DMS153 (cell line): ENCODE results near the gene MEX3B.
"Not testable (repeated sequence)": the region's sequence is repeated elsewhere in the genome, so short reads cannot be mapped to it uniquely, and the experiment has no call there.

Source experiments
- DNase-seq: peaks from one replicate; lab custom pipeline; 2025; lab: John Stamatoyannopoulos, UW

The MEX3B gene

DNA sequence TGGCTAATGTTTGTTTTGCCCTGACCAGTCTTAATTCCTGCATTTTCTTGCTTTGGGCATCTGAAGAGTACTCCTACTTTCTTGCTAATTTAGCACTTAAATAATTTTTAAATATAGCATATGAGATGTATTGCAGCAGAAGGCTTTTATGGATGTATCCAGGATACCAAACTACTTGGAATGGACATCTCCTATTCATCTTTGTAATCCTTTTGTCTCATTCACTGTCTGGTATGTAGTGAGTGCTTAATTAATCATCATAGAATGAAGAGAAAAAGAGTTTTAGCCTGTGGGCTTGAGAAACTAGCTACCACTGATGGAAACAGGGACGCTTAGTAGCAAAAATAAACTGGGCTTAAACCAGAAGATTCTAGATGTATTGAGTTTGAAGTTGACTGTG is 40.6 kb downstream of the MEX3B start:
- no peak for DNase-seq

DNA sequence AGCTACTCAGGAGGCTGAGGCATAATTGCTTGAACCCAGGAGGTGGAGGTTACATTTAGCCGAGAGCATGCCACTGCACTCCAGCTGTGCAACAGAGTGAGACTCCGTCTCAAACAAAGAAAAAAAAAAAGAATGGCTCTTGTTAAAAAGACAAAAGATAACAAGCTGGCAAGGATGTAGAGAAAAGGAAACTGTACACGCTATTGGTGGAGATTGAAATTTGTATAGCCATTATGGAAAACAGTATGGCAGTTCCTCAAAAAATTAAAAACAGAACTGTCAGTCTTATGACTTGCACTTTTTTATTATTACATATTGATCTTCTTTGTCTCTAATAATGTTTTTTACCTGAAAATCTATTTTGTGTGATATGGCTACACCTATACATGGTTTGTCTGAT is 41.9 kb downstream of the MEX3B start:
- DNase-seq, result no peak

DNA sequence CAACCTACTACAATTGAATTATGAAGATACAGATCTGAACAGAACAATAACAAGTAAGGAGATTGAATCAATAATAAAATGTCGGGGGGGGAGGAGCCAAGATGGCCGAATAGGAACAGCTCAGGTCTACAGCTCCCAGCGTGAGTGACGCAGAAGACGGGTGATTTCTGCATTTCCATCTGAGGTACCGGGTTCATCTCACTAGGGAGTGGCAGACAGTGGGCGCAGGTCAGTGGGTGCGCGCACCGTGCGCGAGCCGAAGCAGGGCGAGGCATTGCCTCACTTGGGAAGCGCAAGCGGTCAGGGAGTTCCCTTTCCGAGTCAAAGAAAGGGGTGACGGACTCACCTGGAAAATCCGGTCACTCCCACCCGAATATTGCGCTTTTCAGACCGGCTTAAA is 50.7 kb downstream of the MEX3B start:
- not testable (repeated sequence) for DNase-seq

DNA sequence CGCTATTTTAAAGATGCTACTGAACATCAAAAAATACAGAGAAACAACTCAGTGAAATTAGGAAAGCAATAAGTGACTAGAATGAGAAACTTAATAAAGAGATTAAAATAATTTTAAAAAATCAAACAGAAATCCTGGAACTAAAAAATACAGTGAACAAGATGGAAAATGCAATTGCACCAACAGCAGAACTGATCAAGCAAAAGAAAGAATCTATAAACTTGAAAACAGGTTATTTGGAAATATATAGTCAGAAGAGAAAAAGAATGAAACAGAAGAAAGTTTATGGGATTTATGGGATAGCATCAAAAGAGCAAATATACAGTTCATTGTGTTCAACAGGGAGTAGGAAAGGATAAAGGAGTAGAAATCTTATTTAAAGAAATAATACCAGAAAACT is 53.3 kb downstream of the MEX3B start:
- no peak for DNase-seq
